GM19372 (cell line): Measurements from ENCODE around the gene TSLP.

Experiments used
- ATAC-seq: cut with Tn5 transposase; IDR thresholded peaks from one replicate; pipeline ENCODE4 v1.9.1; 2021; ENCODE audit warnings: mild to moderate bottlenecking, low read depth, moderate library complexity; ENCODE audit not compliant: unreplicated experiment

Gene TSLP

DNA sequence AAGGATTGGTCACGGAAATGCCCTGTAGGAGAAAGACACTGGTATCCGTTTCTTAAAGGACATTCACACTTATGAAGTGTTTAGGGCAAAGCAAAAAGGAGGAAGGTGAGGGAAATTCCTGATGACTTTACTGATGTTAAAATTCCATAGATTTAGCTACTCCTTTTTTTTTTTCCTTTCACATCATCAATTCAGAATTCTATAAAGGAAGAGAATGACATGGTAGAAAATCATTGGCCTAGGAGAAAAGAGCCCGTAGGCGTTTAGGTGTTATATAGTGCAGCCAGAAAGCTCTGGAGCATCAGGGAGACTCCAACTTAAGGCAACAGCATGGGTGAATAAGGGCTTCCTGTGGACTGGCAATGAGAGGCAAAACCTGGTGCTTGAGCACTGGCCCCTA is at the start of gene TSLP:
TSS of gene TSLP (plus strand) at position 301 of the 400 bp plus-strand sequence. CDS start 178 bp downstream, outside the sequence.
- ATAC-seq: no peak

DNA sequence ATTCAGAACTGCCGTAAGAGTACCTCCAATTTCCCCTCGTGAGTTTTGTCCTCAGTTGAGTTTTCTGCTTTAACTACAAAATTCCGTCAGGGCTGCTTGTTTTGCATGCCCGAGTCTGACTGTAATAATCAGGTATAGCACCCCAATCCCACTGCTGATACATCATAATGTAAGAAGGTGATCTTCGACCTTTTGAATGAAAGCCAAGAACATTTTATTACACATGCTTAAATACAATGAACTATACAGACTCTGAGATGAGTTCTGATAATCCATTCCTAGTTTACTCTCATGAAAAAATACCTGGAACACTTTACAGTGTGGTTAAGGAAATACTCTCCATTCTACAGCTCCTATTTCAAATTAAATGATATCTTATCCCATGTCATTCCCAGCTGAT is 49.2 kb upstream of the TSLP start:
- no peak for ATAC-seq

DNA sequence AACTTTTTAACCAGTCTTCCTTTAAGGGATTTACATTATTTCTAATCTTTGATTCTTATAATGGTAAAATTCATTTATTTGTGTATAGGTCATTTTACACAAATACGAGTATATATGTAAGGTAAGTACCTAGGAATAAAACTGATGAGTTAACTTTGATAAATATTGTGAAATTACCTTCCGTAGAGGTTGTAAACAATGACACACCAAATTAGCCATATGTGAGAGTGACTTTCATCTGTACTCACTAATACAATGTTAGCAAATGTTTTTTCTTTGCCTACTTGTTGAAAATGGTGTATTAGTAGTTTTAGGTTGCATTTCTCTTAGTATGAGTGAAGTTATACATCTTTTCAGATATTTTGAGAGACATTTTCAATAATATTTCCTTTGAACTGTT is 42.6 kb upstream of the TSLP start:
- no peak for ATAC-seq

DNA sequence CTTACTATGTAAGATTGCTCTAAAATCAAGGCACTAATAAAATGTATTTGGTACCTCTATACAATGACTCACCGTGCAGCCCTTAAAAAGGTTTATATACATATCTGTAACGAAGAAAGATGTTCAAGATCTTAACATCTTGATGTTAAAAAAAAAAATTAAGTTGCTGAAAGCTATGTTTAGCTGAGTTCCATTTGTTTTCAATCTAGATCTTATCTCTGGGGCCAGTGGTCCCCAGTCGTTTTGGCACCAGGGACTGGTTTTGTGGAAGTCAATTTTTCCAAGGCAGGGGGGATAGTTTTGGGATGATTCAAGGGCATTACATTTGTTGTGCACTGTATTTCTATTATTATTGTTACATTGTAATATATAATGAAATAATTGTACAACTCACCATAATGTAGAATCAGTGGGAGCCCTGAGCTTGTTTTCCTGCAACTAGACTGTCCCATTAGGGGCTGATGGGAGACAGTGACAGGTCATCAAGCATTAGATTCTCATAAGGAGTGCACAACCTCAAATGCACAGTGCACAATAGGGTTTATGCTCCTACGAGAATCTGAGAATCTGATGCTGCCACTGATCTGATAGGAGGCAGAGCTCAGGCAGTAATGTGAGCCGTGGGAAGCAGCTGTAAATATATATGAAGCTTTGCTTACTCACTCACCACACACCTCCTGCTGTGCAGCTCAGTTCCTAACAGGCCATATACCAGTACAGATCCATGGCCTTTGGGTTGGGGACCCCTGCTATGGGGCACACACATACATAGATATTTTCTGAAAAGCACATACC is 27.6 kb upstream of the TSLP start:
- no peak for ATAC-seq

DNA sequence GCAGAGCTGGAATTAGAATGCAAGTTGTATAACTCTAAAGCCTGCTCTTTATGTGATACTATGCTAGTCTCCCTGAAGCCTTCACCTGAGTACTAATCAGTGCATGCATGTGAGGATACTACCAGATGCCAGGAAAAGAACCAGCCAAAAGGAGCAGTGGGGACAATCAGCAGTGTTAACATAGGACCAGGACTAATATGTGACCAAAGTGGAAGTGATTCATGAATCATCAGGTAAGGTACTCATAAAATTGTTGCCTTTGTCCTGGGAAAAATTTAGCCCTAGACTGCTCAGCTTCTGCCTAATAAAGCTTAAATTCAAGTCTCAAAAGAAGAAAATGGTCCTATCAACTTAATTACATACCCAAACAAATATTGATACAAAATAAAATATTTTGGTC is 13.4 kb upstream of the TSLP start:
- ATAC-seq: no peak

DNA sequence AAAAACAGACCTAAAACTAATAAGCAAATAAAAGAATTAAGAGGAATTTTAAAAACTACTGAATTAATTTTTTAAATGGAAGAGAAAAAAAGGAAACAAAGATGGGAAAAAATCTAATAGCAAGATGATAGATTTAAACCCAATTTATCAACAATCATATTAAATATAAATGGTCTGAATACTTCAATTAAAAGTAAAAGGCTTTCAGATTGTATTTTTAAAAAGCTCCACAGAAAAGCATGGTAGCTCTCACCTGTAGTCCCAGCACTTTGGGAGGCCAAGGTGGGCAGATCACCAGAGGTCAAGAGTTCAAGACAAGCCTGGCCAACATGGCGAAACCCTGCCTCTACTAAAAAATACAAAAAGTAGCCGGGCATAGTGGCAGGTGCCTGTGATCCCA is 11.3 kb upstream of the TSLP start:
- no peak for ATAC-seq

DNA sequence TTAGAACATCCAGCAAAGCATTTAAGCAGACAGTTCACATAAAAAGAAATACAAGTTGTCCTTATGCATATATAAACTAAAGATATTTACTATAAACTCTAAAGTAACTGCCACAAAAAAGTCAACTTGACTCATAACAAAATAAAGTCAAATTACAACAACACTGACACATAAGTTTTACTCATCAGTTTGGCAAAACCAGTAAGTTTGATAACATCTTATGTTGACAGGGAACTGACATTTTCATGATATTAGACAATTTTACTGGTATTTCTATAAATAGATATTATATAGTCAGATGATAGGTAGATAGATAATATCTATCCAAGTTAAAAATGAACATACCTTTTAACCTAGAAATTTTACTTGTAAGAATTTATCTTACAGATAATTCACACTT is 9.9 kb upstream of the TSLP start:
- no peak for ATAC-seq

DNA sequence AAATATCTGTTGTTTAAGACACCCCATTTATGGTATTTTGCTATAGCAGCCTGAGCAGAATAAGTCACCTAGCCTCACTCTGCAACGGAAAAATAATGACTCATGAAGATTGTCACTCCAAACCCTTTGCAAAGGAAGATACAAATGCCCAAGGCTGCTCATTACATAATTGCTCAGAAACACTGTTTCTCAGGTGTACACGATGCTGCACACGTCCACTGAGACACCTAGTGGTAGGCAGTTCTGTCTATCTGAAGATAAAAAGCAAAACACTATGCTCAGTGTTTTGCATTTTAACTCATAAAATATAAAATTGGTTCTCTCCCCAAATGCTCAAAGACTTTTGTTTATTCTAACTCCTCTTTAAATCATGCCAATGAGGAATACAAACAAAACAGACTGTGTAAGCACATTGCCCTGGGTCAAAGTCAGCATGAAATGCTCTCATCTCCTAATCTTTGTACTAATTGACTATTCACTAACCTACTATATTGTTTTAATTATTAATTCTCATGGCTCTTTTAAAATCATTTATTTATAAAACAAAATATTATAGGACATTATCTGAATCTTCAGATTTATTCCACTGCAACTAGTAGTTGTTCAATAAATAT is 7.7 kb upstream of the TSLP start:
- no peak for ATAC-seq

DNA sequence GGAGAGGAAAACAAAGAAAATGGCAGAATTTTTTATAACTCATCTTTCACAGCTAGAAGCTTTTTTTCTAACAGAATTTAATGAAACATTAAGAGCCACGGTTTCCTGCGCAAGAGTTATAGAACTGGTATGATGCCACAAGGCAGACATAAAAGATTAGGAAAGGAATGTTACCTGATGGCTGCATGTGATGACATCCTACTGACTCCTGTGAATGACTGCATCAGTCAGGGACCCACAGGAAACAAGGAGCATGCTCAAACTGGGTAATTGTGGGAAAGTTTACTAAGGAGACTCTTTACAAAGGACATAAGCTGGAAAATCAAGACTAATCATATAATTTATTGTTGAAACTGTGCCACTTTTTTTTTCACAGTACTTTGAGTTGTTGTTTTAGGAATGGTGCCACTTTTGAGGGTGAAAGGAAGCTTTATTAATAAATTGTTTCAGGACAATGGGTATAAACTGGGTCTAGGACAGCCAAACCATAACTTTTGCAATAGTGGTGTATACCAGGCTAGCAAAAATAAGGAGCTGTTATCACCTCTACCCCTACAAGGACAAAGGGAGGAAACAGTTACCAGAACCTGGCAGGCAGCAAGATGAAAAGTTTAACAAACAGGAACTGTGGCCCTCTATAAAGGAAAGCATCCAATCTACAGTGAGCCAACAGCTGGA is 5.1 kb upstream of the TSLP start:
- no peak for ATAC-seq

DNA sequence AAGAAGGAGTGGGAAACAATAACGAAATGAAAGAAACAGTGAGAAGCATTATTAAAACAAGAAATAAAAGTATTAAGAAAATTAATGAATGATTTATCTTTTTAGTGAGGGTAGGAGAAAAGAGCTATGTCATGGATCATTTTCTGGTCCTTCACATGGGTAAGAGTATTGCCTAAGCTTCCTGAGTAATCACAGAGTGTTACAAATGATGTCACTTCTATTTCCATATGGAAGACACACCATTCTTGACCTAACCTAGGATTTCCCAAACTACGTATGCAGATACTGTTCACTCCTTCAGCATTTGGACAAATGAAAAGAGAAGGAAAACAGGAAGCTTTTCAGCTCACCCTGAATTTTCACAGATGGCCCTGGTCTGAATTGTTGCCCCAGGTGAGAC is 3.3 kb upstream of the TSLP start:
- no peak for ATAC-seq

DNA sequence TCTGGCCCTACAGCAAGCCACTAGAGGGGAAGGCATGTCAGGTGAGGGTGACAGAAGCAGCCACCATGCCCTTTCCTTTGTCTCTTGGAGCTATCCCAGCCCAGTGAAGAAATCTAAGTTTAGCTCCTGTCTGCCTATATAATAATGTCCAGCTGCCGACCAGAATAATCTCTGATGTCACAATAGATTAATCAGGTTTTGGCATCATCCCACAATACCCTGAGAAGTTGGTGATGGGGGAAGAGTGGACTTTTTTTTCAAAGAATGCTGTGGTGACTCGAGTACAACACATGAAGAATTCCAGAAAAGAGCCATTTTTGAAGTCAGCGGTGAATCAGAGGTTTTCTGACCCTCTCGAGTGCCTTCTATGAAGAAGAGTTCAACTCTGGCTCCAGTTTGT is 1.7 kb upstream of the TSLP start:
- ATAC-seq: no peak

DNA sequence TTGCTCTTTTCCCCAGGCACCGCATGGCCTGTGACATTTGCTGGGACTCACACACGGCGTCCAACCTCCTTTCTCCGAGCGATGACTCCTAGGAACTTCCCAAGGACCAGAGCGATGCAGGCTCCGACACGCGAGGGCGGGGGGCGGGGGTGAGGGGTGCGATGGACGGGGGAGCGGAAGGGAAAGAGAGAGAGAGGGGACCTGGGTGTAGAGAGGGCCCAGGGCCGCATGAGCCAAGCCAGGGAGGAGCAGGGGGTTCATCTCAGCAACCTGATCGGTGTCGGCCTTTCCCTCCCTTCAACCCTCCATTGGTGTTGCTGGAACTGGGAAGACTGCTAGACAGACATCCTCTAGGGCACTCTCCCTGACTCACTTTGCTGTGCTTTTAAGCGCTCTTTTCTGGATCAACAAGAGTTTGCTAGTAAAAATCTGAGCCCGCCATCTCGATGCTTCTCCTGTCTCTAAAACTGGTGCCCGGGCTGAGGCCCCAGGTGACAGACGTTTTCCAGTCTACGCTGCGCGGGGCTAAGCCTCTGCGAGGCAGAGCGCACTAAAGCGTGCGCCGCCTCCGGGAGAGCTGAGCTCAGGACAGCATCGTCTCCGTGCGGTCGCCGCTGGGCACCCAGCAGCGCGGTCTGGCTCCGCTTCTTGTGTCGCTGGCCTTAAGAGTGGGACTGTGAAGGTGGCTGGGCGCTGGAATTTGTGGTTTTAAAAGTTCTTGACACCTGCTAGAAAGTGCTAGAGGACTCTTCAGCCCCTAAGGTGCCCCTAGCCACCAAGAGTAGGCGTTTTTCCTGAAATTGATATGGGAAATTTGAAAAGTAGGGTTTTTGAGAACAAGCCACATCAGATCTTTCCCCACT is 1.0 kb upstream of the TSLP start:
- peak; percentile 44 for ATAC-seq

DNA sequence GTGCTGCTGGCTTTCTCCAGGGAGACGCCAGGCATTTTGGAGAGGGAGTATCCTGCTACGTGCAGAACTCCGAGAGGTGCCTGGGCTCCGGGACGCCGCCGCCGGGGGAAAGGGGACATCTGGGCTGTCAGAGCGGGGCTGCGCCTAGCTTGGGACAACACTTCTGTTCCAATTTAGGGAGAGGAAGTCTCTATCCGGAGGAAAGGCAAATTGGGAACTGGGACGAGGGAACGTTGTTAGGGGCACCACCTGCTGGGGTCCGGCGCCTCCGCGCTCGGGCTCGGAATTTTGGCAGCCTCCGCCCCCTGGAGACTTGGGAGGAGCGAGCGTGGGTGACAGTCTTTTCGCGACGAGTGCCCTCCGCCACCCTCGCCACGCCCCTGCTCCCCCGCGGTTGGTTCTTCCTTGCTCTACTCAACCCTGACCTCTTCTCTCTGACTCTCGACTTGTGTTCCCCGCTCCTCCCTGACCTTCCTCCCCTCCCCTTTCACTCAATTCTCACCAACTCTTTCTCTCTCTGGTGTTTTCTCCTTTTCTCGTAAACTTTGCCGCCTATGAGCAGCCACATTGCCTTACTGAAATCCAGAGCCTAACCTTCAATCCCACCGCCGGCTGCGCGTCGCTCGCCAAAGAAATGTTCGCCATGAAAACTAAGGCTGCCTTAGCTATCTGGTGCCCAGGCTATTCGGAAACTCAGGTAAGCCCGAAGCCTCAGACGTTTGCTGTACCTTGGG is 1.6 kb downstream of the TSLP start:
- ATAC-seq: no peak

DNA sequence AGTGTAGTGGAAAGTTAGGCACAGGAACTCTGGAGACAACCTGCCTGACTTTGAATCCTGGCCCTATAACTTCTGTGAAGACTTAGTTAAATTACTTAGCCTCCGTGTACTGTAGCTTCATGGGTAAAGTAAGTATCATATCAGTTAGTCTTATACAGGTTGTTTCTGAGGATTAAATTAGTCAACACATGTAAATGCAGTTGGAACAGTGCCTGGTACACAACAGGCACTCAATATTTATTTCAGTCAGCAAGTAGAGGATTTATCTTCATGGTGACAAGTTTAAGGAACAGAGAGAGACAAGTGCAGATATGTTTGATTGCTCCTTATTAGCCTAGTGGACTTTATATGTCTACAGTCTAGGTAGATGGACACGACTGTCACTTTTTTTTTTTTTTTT is 2.7 kb downstream of the TSLP start:
- ATAC-seq: no peak

DNA sequence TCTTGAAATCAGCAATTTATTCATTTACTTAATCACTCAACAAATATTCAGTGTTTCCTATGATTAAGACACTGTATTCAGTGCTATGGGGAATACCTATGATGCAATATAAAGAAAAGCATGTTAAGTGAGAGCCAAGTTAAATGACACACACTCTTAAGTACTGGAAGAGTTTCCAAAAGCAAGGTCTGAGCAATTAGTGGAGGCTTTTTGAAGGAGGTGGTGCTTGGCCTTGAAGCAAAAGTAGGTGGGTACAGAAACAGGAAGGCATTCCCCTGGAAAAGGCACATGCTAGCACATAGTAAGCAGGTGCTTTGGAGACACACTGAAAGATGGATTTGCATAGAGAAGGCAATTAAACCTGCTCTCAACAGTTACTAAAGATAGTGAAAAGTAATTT is 4.0 kb downstream of the TSLP start:
- no peak for ATAC-seq

DNA sequence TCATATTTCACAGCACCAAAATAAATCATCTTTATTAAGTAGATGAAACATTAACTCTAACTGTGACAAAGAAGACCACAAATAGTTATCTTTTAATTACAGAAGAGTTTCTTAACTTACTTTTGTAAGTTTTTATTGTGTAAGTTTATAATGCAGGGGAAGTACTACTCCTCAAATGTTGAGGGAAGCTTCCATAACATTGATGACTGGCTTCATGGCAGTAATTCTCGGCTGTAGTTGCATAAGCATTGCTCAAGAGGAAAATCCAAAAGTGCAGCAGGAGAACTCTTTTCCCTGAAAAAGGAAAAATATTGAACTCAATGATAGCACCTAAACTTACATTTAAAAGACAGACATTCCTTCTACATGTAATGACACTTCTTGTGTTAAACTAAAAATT is 4.6 kb downstream of the TSLP start:
- no peak for ATAC-seq

DNA sequence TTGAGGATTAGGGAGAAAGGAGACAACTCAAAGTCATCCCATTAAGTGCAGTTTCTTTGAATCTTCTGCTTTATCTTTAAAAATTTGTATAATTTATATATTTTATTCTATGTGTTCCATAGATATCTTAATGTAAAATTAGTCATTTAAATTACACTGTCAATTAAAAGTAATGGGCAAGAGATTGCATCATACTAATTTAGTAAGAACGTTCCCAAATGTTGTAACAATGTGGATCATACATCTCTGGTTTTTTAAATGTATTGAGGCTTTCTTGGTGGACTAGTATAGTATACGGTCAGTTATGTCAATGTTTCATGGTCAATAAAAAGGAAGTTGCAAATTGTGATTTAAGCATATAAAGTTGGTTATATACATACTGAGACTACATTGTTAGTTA is 6.2 kb downstream of the TSLP start:
- no peak for ATAC-seq

DNA sequence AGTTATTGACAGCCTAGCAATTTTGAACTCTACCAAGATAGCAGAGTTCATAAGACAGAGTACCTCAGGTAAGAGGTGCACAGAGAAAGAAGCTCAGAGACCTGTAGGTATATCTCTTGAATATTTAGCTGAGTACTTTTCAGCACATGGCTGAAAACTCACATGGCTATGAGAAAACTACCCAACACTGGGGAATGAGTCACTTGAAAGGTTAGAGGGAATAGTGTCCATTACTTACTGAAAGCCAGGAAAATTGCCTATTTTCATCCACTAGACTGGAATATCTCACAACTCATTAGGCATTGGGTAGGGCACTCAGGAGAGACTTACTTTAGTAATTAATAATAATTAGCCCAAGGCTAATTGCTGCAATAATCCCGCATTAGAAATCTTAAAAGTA is 8.3 kb downstream of the TSLP start:
- no peak for ATAC-seq

DNA sequence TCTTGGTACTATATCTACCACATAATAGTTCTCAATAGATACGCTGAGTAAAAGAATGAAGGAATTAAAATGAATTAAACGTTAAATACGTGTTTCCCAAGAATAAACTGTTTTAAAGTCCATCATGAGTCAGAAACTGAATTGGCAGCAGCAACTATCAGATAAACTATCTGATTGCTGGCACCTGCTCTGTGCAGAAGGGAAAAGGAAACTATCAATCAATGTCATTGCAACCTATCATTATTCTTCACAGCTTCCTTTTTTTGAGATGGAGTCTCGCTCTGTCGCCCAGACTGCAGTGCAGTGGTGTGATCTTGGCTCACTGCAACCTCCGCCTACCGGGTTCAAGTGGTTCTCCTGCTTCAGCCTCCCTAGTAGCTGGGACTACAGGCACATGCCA is 11.8 kb downstream of the TSLP start:
- no peak for ATAC-seq
